HepG2 (cell line): Measurements from ENCODE around the gene FBXO5. TPM values are rescaled to one million over a fixed set of nuclear protein-coding genes. Genes with fewer than 3 reads are reported as not detected.

Source experiments
- AKAP8 ChIP-seq: sonication (generic); formaldehyde crosslinking; IDR thresholded peaks from 2 replicates; pipeline ENCODE4 v1.5.1; 2020; ENCODE audit warnings: mild to moderate bottlenecking, missing genetic modification reagents
- CBX2 ChIP-seq, 2 experiments: fragments of 200-600 bp in 1 of 2; sonication (generic); formaldehyde crosslinking in 1 of 2; IDR thresholded peaks; 2 replicates each; pipeline versions ENCODE4 v1.7.0 to v1.8.1; 2018 to 2022; ENCODE audit warnings: low read depth in 2 of 2, low read length in 1 of 2, mild to moderate bottlenecking in 1 of 2, missing genetic modification reagents in 1 of 2
- DNMT1 ChIP-seq: sonication (generic); formaldehyde crosslinking; IDR thresholded peaks from 2 replicates; pipeline ENCODE4 v1.5.1; 2020; ENCODE audit warnings: mild to moderate bottlenecking, missing genetic modification reagents
- DPF2 ChIP-seq: sonication (generic); formaldehyde crosslinking; IDR thresholded peaks from 2 replicates; pipeline ENCODE4 v1.4.0; 2020; ENCODE audit warnings: mild to moderate bottlenecking, low read depth, missing genetic modification reagents, borderline replicate concordance
- FOXJ3 ChIP-seq: sonication (generic); formaldehyde crosslinking; IDR thresholded peaks from 2 replicates; pipeline ENCODE4 v1.4.0; 2020; ENCODE audit warnings: missing genetic modification reagents, mild to moderate bottlenecking, borderline replicate concordance
- HOXA9 ChIP-seq: sonication (generic); formaldehyde crosslinking; IDR thresholded peaks from 2 replicates; pipeline ENCODE4 v1.8.1; 2022; ENCODE audit warnings: missing genetic modification reagents, mild to moderate bottlenecking, moderate library complexity, borderline replicate concordance
- MAF1 ChIP-seq: sonication (generic); formaldehyde crosslinking; IDR thresholded peaks from 2 replicates; pipeline ENCODE4 v1.5.0; 2020; ENCODE audit warnings: missing genetic modification reagents, borderline replicate concordance
- NFIB ChIP-seq: sonication (generic); formaldehyde crosslinking; IDR thresholded peaks from 2 replicates; pipeline ENCODE4 v1.9.0; 2021; ENCODE audit warnings: missing genetic modification reagents, mild to moderate bottlenecking, borderline replicate concordance
- RBFOX2 ChIP-seq: fragments of 200-400 bp; formaldehyde crosslinking; IDR thresholded peaks from 2 replicates; pipeline ENCODE4 v1.6.1; 2017; ENCODE audit warnings: low read depth, mild to moderate bottlenecking, low read length
- RXRA ChIP-seq: sonication (generic); formaldehyde crosslinking; IDR thresholded peaks from 2 replicates; pipeline ENCODE4 v1.5.1; 2020; ENCODE audit warnings: missing genetic modification reagents
- SCMH1 ChIP-seq: sonication (generic); formaldehyde crosslinking; IDR thresholded peaks from 2 replicates; pipeline ENCODE4 v1.9.0; 2021; ENCODE audit warnings: missing genetic modification reagents, mild to moderate bottlenecking, borderline replicate concordance
- SIX1 ChIP-seq: sonication (generic); formaldehyde crosslinking; IDR thresholded peaks from 2 replicates; pipeline ENCODE4 v1.4.0; 2020; ENCODE audit warnings: missing genetic modification reagents, borderline replicate concordance
- TARDBP ChIP-seq: sonication (generic); formaldehyde crosslinking; IDR thresholded peaks from 2 replicates; pipeline ENCODE4 v1.8.0; 2022; ENCODE audit warnings: mild to moderate bottlenecking, missing genetic modification reagents
- ZMYM3 ChIP-seq: sonication (generic); formaldehyde crosslinking; IDR thresholded peaks from 2 replicates; pipeline ENCODE4 v1.5.1; 2020; ENCODE audit warnings: mild to moderate bottlenecking, missing genetic modification reagents
- ZNF225 ChIP-seq: sonication (generic); formaldehyde crosslinking; IDR thresholded peaks from 2 replicates; pipeline ENCODE4 v1.4.0; 2020; ENCODE audit warnings: mild to moderate bottlenecking, missing genetic modification reagents
- ZNF264 ChIP-seq: sonication (generic); formaldehyde crosslinking; IDR thresholded peaks from 2 replicates; pipeline ENCODE4 v1.4.0; 2020; ENCODE audit warnings: missing genetic modification reagents
- ZNF598 ChIP-seq: sonication (generic); formaldehyde crosslinking; IDR thresholded peaks from 2 replicates; pipeline ENCODE4 v1.5.1; 2020; ENCODE audit warnings: mild to moderate bottlenecking, missing genetic modification reagents, borderline replicate concordance
- ZNF704 ChIP-seq: sonication (generic); formaldehyde crosslinking; IDR thresholded peaks from 2 replicates; pipeline ENCODE4 v1.8.1; 2023; ENCODE audit warnings: mild to moderate bottlenecking, inconsistent platforms, moderate library complexity, missing genetic modification reagents, borderline replicate concordance
- ZNF709 ChIP-seq: sonication (generic); formaldehyde crosslinking; IDR thresholded peaks from 2 replicates; pipeline ENCODE4 v1.5.0; 2020; ENCODE audit warnings: mild to moderate bottlenecking, missing genetic modification reagents
- polyA plus RNA-seq, 8 experiments: library from polyadenylated mRNA; depleted of rRNA in 3 of 8; stranded (reverse) in 7 of 8; unstranded in 1 of 8; fragments of >200 nt; fragmentation: Illumina TruSeq in 4 of 8; extraction: Trizol in 4 of 8; gene quantifications; 2 replicates each; pipeline versions ENCODE4 v1.2.1 to v1.2.3, GENCODE V29; 2011 to 2016; ENCODE audit warnings: low read depth in 4 of 8, missing spikeins in 1 of 8, mixed read lengths in 1 of 8; ENCODE audit not compliant: insufficient read depth in 1 of 8
- total RNA-seq, 5 experiments: library from RNA; depleted of rRNA; stranded (reverse); fragments of >200 nt; fragmentation: Illumina TruSeq; extraction: Trizol; gene quantifications; 2 replicates each; pipeline ENCODE4 v1.2.3, GENCODE V29; 2016; ENCODE audit warnings: low read depth in 1 of 5
- TF ChIP-seq, protein P1 (sequence below): sonication (generic); formaldehyde crosslinking; IDR thresholded peaks from 2 replicates; pipeline ENCODE4 v1.4.0; 2020; ENCODE audit warnings: missing genetic modification reagents, borderline replicate concordance
- TF ChIP-seq, protein P2 (sequence below): sonication (generic); formaldehyde crosslinking; IDR thresholded peaks from 2 replicates; pipeline ENCODE4 v1.4.0; 2020; ENCODE audit warnings: missing genetic modification reagents

FBXO5 gene
- total and polyA plus RNA-seq, 2 of the 13 experiments (the other 11 are each of a cell fraction or from before 2014, with no cell fraction given) = 15.8 to 41.5 TPM

DNA sequence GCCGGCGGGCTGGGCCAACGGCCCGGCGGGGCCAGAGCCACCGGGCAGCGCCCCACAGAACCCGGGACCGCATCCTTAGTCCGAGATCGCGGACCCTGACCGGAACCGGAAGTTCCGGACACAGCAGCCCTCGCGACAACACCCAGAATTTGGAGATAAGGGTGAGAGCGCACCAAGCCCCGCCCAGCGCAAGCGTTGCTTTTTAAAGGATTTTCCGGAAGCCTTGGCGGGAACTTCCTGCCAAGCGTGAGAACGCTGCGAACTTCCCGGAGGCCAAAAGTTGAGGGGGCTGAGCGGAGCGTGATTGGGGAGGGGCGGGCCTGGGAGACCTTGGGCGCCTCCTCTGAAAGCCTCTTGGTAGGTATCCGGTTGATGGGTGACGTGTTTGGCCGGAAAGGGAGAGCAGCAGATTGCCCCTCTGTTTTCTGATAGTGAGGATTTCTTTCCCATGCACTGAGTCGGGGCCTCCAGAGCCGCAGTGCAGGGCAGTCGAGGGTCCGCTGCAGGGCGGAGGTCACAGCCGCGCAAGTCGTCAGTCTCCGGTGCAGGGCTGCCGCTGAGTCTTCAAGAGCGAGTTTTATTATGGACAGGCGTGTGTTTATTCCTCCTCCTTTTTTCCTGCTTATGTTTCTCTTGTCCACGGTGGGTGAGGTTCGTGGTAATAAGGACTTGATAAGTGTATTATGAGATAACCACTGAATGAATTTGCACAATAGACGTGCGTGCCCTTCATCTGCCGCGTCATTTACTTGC lies 19.9 kb upstream of the FBXO5 start, which contains the start of gene MTRF1L (continued):
- TF ChIP-seq, protein P1, sequence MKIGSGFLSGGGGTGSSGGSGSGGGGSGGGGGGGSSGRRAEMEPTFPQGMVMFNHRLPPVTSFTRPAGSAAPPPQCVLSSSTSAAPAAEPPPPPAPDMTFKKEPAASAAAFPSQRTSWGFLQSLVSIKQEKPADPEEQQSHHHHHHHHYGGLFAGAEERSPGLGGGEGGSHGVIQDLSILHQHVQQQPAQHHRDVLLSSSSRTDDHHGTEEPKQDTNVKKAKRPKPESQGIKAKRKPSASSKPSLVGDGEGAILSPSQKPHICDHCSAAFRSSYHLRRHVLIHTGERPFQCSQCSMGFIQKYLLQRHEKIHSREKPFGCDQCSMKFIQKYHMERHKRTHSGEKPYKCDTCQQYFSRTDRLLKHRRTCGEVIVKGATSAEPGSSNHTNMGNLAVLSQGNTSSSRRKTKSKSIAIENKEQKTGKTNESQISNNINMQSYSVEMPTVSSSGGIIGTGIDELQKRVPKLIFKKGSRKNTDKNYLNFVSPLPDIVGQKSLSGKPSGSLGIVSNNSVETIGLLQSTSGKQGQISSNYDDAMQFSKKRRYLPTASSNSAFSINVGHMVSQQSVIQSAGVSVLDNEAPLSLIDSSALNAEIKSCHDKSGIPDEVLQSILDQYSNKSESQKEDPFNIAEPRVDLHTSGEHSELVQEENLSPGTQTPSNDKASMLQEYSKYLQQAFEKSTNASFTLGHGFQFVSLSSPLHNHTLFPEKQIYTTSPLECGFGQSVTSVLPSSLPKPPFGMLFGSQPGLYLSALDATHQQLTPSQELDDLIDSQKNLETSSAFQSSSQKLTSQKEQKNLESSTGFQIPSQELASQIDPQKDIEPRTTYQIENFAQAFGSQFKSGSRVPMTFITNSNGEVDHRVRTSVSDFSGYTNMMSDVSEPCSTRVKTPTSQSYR (CRISPR knock-in tag) = peak; percentile 50; the same call in 1 of the 2 replicates
- TF ChIP-seq RXRA (CRISPR knock-in tag) (peak; percentile 83), NFIB (CRISPR knock-in tag) (no peak), SCMH1 (CRISPR knock-in tag) (no peak), AKAP8 (CRISPR knock-in tag) (0 out of 2 replicates have a peak, but pooled peaks have one; percentile 30), ZNF264 (CRISPR knock-in tag) (peak; percentile 90), SIX1 (CRISPR knock-in tag) (no peak), DPF2 (CRISPR knock-in tag) (no peak), TARDBP (CRISPR knock-in tag) (peak; percentile 79), DNMT1 (CRISPR knock-in tag) (no peak), ZNF704 (CRISPR knock-in tag) (no peak), RBFOX2 (peak; percentile 89), MAF1 (CRISPR knock-in tag) (peak; percentile 76; the same call in 1 of the 2 replicates), ZMYM3 (CRISPR knock-in tag) (peak; percentile 12; the same call in 1 of the 2 replicates), ZNF709 (CRISPR knock-in tag) (peak; percentile 40), ZNF598 (CRISPR knock-in tag) (no peak; the same call in 1 of the 2 replicates), ZNF225 (CRISPR knock-in tag) (no peak), CBX2 (IDR thresholded peaks at IDR 0.05; ENCODE audit: low read depth, low read length) (no peak), CBX2 (CRISPR knock-in tag; IDR thresholded peaks at IDR 0.05; ENCODE audit: low read depth) (0 out of 2 replicates have a peak, but pooled peaks have one; percentile 78), FOXJ3 (peak; percentile 73; the same call in 1 of the 2 replicates), HOXA9 (no peak)
- TF ChIP-seq, protein P2, sequence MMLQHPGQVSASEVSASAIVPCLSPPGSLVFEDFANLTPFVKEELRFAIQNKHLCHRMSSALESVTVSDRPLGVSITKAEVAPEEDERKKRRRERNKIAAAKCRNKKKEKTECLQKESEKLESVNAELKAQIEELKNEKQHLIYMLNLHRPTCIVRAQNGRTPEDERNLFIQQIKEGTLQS (CRISPR knock-in tag) = no peak
